ENCODE data around the gene STPG4.
A peak's percentile ranks its signal among the peaks of the same experiment; 100 is the strongest.

Gene STPG4

DNA sequence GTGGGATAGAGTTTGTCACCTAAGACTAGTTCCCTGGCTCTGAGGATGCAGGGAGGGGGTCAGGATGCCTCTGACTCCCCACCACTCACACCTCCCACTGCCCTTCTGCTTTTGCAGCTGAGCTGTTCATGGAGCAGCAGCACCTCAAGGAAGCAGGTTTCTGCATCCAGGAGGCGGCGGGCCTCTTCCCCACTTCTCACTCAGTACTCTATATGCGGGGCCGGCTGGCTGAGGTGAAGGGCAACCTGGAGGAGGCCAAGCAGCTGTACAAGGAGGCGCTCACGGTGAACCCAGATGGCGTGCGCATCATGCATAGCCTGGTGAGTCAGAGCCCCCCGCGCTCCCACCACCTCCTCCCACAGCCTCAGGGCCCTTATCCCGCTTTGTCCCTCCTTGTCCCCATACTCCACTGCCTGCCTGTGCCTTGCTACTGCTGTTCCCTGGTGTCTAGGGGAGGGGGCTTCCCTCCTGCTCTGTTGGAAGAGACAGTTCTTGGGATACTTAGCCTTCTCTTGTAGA, 94.4 kb downstream of the STPG4 start:
- no peak overlapping the region for H3K9ac ChIP-seq (ENCODE audit: low read length in 5 of 5)
- H3K9me3 ChIP-seq (ENCODE audit: control insufficient read depth in 5 of 5, low read length in 5 of 5), result no peaks in the 10 kb centered on the region
- H3K4me3 ChIP-seq (ENCODE audit: low read depth in 1 of 5, low read length in 5 of 5), result no peak overlapping the region
- peaks cover 27 to 80% (median 78%) of the 10 kb centered on the region in 5 donors for H3K4me1 ChIP-seq (ENCODE audit: control insufficient read depth in 5 of 5, insufficient read depth in 5 of 5, low read length in 5 of 5)
- H3K27ac ChIP-seq (ENCODE audit: low read depth, low read length), result no peak overlapping the region
- H3K27me3 ChIP-seq (ENCODE audit: control insufficient read depth in 5 of 5, insufficient read depth in 4 of 5, low read length in 5 of 5), result no peaks in the 10 kb centered on the region
- H3K36me3 ChIP-seq (ENCODE audit: control insufficient read depth in 5 of 5, insufficient read depth in 5 of 5, low read length in 5 of 5), result peaks cover 0 to 33% (median 20%) of the 10 kb centered on the region in 5 donors

DNA sequence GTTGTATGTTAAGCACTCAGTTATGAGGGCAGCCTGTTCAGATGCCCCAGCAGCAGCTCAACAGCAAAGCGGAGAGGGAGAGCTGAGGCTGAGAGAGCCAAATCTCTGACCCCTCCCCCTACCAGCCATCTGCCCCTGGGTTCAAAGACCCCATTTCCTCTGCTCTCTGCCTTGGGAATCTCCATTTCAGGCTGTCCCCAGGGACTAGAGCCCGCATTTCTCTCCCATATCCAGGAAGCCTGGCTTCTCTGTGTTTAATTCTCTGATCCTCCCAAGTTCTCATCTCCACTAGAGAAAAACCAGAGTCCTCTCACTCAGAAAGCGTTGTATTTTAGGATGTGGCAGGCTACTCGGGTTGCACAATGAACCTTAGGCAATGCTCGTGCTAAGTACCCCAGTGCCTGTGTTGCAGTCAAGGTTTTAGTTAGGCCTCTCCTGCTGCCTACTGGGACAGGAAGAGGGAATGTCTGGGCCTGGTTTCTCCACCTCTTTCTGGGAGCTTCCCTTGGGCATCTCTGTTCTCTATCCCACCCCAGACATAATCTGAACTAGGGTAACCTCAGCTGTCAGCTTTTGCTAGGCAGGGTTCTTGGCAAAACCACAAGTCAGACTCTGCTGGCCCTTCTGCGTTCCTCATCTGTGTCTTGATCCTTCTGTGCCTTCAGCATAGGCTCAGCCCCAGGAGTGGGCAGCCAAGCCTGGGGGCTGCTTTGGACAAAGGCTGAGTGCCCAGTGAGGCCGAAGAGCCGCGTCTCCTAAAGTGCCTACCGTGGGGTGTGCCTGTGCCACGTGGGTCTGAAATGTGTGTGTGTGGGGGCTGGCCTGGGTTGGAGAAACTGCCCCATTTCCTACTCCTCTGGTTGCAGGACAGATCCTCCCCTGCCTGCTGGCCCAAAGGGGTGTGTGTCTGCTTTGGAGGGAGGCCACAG, 96.8 kb downstream of the STPG4 start:
- Histone ChIP-seq H3K27ac (ENCODE audit: low read depth, low read length) (peak overlapping the region; percentile 90), H3K9me3 (ENCODE audit: control insufficient read depth in 5 of 5, low read length in 5 of 5) (no peaks in the 10 kb centered on the region), H3K9ac (ENCODE audit: low read length in 5 of 5) (peak overlapping the region in 4 of 5 donors; percentile 33 to 56 (median 50)), H3K36me3 (ENCODE audit: control insufficient read depth in 5 of 5, insufficient read depth in 5 of 5, low read length in 5 of 5) (peaks cover 0 to 34% (median 23%) of the 10 kb centered on the region in 5 donors), H3K4me1 (ENCODE audit: control insufficient read depth in 5 of 5, insufficient read depth in 5 of 5, low read length in 5 of 5) (peaks cover 28 to 78% (median 74%) of the 10 kb centered on the region in 5 donors), H3K27me3 (ENCODE audit: control insufficient read depth in 5 of 5, insufficient read depth in 4 of 5, low read length in 5 of 5) (no peaks in the 10 kb centered on the region), H3K4me3 (ENCODE audit: low read depth in 1 of 5, low read length in 5 of 5) (peak overlapping the region in 2 of 5 donors; percentile 19 to 21)

DNA sequence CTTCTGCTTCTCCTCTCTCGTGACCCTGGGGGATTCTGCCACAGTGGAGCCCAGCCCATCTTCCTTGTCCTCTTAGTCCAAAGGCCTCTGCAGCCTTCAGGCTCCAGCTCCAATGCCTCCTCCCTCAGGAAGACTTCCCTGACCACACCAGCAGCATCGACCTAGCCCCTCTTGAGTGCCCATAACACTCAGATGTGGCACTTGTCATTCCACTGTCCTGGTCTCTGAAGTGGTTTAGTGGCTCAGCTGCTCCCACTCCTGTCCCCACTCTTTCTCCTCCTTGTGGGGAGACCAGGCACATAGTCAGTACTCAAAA, 97.5 kb downstream of the STPG4 start:
- H3K9me3 ChIP-seq (ENCODE audit: control insufficient read depth in 5 of 5, low read length in 5 of 5), result no peaks in the 10 kb centered on the region
- peak overlapping the region in 2 of 5 donors; percentile 19 to 21 for H3K4me3 ChIP-seq (ENCODE audit: low read depth in 1 of 5, low read length in 5 of 5)
- peak overlapping the region in 4 of 5 donors; percentile 1 to 56 (median 36) for H3K9ac ChIP-seq (ENCODE audit: low read length in 5 of 5)
- peaks cover 0 to 32% (median 24%) of the 10 kb centered on the region in 5 donors for H3K36me3 ChIP-seq (ENCODE audit: control insufficient read depth in 5 of 5, insufficient read depth in 5 of 5, low read length in 5 of 5)
- peak overlapping the region; percentile 90 for H3K27ac ChIP-seq (ENCODE audit: low read depth, low read length)
- peaks cover 28 to 78% (median 72%) of the 10 kb centered on the region in 5 donors for H3K4me1 ChIP-seq (ENCODE audit: control insufficient read depth in 5 of 5, insufficient read depth in 5 of 5, low read length in 5 of 5)
- H3K27me3 ChIP-seq (ENCODE audit: control insufficient read depth in 5 of 5, insufficient read depth in 4 of 5, low read length in 5 of 5), result no peaks in the 10 kb centered on the region

DNA sequence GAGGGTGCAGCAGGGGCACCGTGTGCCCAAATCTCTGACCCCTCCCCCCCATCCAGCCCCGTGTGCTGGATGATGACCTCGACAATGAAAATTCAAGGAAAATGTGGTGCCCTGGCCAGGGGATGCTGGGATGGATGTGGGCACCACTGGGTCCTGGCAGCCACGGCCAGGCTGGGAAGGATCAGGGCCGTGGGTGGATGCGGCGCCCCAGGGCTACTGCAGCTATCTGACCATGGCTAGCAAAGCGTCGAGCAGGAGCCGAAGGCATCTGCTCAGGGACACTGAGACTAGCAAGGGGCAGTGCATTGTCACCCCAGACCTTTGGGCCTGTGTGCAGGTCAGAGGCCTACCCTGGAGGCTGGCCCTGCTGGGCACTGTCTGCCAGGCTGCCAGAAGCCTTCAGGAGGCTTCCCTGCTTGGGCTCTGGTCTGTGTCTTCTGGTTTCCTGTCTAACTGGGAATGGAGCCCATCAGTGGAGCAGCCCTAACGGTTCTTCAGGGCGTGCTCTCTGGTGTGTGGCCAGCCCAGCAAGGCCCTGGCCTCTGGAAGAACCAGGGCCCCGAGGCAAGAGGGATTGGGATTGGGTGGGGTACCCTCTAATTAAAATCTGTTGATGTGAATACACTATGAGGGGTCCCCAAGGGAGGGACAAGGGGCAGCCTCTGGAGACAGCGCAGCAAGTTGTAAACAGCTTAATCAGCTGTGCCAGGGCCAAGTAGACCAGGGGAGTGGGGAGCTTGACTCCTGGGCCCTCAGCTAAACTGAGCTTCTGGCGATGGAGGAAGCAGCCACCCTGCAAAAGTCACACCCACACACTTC, 98.0 kb downstream of the STPG4 start:
- Histone ChIP-seq H3K27ac (ENCODE audit: low read depth, low read length) (peak overlapping the region; percentile 90), H3K9ac (ENCODE audit: low read length in 5 of 5) (peak overlapping the region in 3 of 5 donors; percentile 27 to 56 (median 45)), H3K9me3 (ENCODE audit: control insufficient read depth in 5 of 5, low read length in 5 of 5) (no peaks in the 10 kb centered on the region), H3K4me3 (ENCODE audit: low read depth in 1 of 5, low read length in 5 of 5) (peak overlapping the region in 1 of 5 donors; percentile 21), H3K36me3 (ENCODE audit: control insufficient read depth in 5 of 5, insufficient read depth in 5 of 5, low read length in 5 of 5) (peaks cover 0 to 38% (median 29%) of the 10 kb centered on the region in 5 donors), H3K27me3 (ENCODE audit: control insufficient read depth in 5 of 5, insufficient read depth in 4 of 5, low read length in 5 of 5) (no peaks in the 10 kb centered on the region), H3K4me1 (ENCODE audit: control insufficient read depth in 5 of 5, insufficient read depth in 5 of 5, low read length in 5 of 5) (peaks cover 25 to 74% (median 69%) of the 10 kb centered on the region in 5 donors)

DNA sequence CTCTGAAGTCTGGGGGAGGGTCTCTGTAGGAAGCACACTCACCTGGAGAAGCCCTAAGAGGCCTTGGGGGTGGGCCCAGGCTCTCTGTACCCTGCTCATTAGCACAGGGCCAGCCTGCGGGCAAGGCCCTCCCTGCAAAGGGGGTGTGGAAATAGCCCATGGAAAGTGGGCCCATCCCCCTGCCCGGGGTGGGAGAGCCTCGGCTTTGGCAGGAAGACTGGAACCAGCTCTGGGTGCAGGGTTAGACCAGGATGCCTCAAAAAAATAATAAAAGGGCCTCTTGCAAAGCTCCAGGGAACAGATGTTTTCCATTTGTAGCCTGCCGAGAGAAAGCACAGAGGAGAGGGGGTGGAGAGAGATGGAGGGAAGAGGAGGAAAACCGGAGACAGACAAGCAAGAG, 98.7 kb downstream of the STPG4 start:
- H3K36me3 ChIP-seq (ENCODE audit: control insufficient read depth in 5 of 5, insufficient read depth in 5 of 5, low read length in 5 of 5), result peaks cover 0 to 43% (median 33%) of the 10 kb centered on the region in 5 donors
- peaks cover 23 to 76% (median 65%) of the 10 kb centered on the region in 5 donors for H3K4me1 ChIP-seq (ENCODE audit: control insufficient read depth in 5 of 5, insufficient read depth in 5 of 5, low read length in 5 of 5)

DNA sequence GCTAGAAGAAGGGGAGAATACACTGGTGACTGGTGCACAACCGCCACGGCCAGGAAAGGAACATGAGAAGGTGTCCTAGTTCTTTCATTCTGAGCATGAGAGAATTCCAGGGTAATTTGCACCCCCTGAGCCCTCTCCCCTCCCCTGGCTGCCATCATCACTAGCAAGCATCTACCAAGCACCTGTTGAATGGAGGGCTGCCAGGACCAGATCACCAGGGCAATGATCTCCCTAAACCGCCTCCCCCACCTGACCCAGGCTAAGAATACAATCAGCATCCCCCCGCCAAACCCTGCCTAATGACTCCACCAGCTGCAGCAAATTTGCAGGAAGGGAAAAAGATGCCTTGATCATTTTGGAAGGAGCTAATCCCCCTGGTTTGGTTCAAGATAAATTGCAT, 100.2 kb downstream of the STPG4 start:
- no peak overlapping the region for H3K27ac ChIP-seq (ENCODE audit: low read depth, low read length)
- peaks cover 8 to 43% (median 37%) of the 10 kb centered on the region in 5 donors for H3K36me3 ChIP-seq (ENCODE audit: control insufficient read depth in 5 of 5, insufficient read depth in 5 of 5, low read length in 5 of 5)
- H3K4me1 ChIP-seq (ENCODE audit: control insufficient read depth in 5 of 5, insufficient read depth in 5 of 5, low read length in 5 of 5), result peaks cover 23 to 72% (median 59%) of the 10 kb centered on the region in 5 donors
- H3K4me3 ChIP-seq (ENCODE audit: low read depth in 1 of 5, low read length in 5 of 5), result no peak overlapping the region
- H3K27me3 ChIP-seq (ENCODE audit: control insufficient read depth in 5 of 5, insufficient read depth in 4 of 5, low read length in 5 of 5), result no peaks in the 10 kb centered on the region
- no peaks in the 10 kb centered on the region for H3K9me3 ChIP-seq (ENCODE audit: control insufficient read depth in 5 of 5, low read length in 5 of 5)
- H3K9ac ChIP-seq (ENCODE audit: low read length in 5 of 5), result peak overlapping the region in 1 of 5 donors; percentile 4

More for the DNA sequence above, 98.7 kb downstream of the STPG4 start:
- H3K9me3 ChIP-seq (ENCODE audit: control insufficient read depth in 5 of 5, low read length in 5 of 5), result no peaks in the 10 kb centered on the region
- peak overlapping the region in 2 of 5 donors; percentile 26 to 27 for H3K9ac ChIP-seq (ENCODE audit: low read length in 5 of 5)
- H3K27me3 ChIP-seq (ENCODE audit: control insufficient read depth in 5 of 5, insufficient read depth in 4 of 5, low read length in 5 of 5), result no peaks in the 10 kb centered on the region
- peak overlapping the region; percentile 90 for H3K27ac ChIP-seq (ENCODE audit: low read depth, low read length)
- H3K4me3 ChIP-seq (ENCODE audit: low read depth in 1 of 5, low read length in 5 of 5), result no peak overlapping the region

DNA sequence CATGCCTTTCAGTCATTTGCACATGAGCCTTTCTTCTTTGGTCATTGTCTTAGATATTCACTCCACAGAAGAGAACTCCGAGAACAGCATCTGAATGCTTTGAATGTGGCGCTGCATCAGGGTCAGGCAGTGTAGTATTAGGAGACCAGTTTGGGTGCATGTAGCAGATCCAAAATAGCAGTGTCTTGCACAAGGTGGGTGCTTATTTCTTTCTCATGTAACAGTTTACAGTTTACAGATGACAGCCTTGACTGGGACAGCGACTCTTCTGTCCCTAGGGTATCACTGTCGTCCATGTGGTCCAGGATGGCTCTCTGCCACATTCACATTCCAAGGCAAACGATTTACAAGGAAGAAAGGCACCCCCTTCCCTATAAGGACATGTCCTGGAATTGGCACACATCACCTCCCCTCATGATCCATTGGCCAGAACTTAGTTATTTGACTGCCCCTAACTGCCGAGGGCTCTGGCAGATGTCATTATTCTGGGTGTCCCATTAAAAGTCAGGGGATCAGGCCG, 101.0 kb downstream of the STPG4 start:
- H3K27ac ChIP-seq (ENCODE audit: low read depth, low read length), result no peak overlapping the region
- H3K36me3 ChIP-seq (ENCODE audit: control insufficient read depth in 5 of 5, insufficient read depth in 5 of 5, low read length in 5 of 5), result peaks cover 8 to 48% (median 41%) of the 10 kb centered on the region in 5 donors
- H3K9ac ChIP-seq (ENCODE audit: low read length in 5 of 5), result peak overlapping the region in 1 of 5 donors; percentile 5
- H3K27me3 ChIP-seq (ENCODE audit: control insufficient read depth in 5 of 5, insufficient read depth in 4 of 5, low read length in 5 of 5), result no peaks in the 10 kb centered on the region
- no peak overlapping the region for H3K4me3 ChIP-seq (ENCODE audit: low read depth in 1 of 5, low read length in 5 of 5)
- peaks cover 23 to 73% (median 59%) of the 10 kb centered on the region in 5 donors for H3K4me1 ChIP-seq (ENCODE audit: control insufficient read depth in 5 of 5, insufficient read depth in 5 of 5, low read length in 5 of 5)
- no peaks in the 10 kb centered on the region for H3K9me3 ChIP-seq (ENCODE audit: control insufficient read depth in 5 of 5, low read length in 5 of 5)

DNA sequence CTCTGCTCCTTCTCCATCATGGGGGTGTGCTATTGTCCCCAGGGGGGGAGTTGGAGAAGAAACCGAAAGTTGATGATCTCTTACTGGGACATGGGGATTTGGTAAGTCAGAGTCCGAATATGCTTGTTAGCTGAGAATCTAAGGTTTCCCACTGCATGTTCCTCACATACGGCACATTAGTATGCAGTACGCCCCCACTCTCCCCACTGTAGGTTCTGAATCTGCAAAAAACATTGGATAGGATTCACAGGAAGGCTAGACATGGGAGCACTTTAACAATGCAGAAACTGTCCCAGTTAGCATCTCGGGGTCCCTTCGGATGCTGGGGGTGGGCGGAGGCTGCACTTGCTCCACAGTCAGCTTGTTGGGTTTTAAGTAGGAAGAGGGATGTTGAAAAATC, 102.3 kb downstream of the STPG4 start:
- Histone ChIP-seq H3K36me3 (ENCODE audit: control insufficient read depth in 5 of 5, insufficient read depth in 5 of 5, low read length in 5 of 5) (peaks cover 8 to 56% (median 45%) of the 10 kb centered on the region in 5 donors), H3K27ac (ENCODE audit: low read depth, low read length) (peak overlapping the region; percentile 29), H3K9me3 (ENCODE audit: control insufficient read depth in 5 of 5, low read length in 5 of 5) (no peaks in the 10 kb centered on the region), H3K9ac (ENCODE audit: low read length in 5 of 5) (no peak overlapping the region), H3K27me3 (ENCODE audit: control insufficient read depth in 5 of 5, insufficient read depth in 4 of 5, low read length in 5 of 5) (no peaks in the 10 kb centered on the region), H3K4me1 (ENCODE audit: control insufficient read depth in 5 of 5, insufficient read depth in 5 of 5, low read length in 5 of 5) (peaks cover 21 to 73% (median 58%) of the 10 kb centered on the region in 5 donors), H3K4me3 (ENCODE audit: low read depth in 1 of 5, low read length in 5 of 5) (no peak overlapping the region)

DNA sequence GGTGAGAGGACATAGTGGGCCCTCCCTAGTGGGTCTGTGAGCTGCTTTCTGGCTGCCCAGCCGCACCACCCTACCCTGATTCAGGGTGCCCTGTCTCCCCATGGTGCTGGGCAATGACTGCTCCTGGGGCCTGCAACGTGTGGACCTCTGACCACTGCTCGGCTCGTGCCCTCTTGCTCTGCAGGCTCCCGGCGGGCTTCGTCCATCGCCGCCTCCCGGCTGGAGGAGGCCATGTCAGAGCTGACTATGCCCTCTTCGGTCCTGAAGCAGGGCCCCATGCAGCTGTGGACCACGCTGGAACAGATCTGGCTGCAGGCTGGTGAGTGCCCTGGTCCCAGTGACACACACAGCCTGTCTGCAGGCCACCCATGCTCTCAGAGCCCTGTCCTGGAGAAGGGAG, 103.5 kb downstream of the STPG4 start:
- Histone ChIP-seq H3K9ac (ENCODE audit: low read length in 5 of 5) (no peak overlapping the region), H3K9me3 (ENCODE audit: control insufficient read depth in 5 of 5, low read length in 5 of 5) (no peaks in the 10 kb centered on the region), H3K36me3 (ENCODE audit: control insufficient read depth in 5 of 5, insufficient read depth in 5 of 5, low read length in 5 of 5) (peaks cover 9 to 68% (median 57%) of the 10 kb centered on the region in 5 donors), H3K27me3 (ENCODE audit: control insufficient read depth in 5 of 5, insufficient read depth in 4 of 5, low read length in 5 of 5) (no peaks in the 10 kb centered on the region), H3K4me1 (ENCODE audit: control insufficient read depth in 5 of 5, insufficient read depth in 5 of 5, low read length in 5 of 5) (peaks cover 9 to 73% (median 50%) of the 10 kb centered on the region in 5 donors), H3K4me3 (ENCODE audit: low read depth in 1 of 5, low read length in 5 of 5) (no peak overlapping the region), H3K27ac (ENCODE audit: low read depth, low read length) (no peak overlapping the region)

Data from subcutaneous abdominal adipose tissue (tissue), 5 donors.